HL-60 (cell line): ENCODE data around the gene SMCO2.
"Not testable (repeated sequence)": the region's sequence is repeated elsewhere in the genome, so short reads cannot be mapped to it uniquely, and the experiment has no call there.

Experiments used
- DNase-seq, 2 experiments: peaks; one replicate each; pipeline ENCODE4 v3.0.0-alpha.2; 2010 to 2020; ENCODE audit warnings: low read depth in 1 of 2, low spot score in 1 of 2
- H3K27ac ChIP-seq: fragments of 250-450 bp; sonication (Bioruptor Pico); replicated peaks from 2 replicates; pipeline ENCODE4 v1.5.1; 2020; ENCODE audit warnings: mild to moderate bottlenecking, moderate library complexity
- H3K27me3 ChIP-seq: fragments of 250-450 bp; sonication (Bioruptor Pico); 2 replicates; pipeline ENCODE4 v1.5.1; 2021; ENCODE audit warnings: mild to moderate bottlenecking, moderate library complexity; ENCODE audit not compliant: insufficient read depth, poor library complexity, severe bottlenecking
- H3K4me3 ChIP-seq: replicated peaks from 2 replicates; pipeline ENCODE4 v1.5.1; 2011; ENCODE audit warnings: mild to moderate bottlenecking, control low read depth, low read length; ENCODE audit not compliant: insufficient read depth
- CTCF ChIP-seq: IDR thresholded peaks from one replicate; pipeline ENCODE4 v1.5.1; 2011; ENCODE audit warnings: low read length, control low read depth, inconsistent platforms; ENCODE audit not compliant: insufficient read depth
- GABPA ChIP-seq: IDR thresholded peaks from 2 replicates; pipeline ENCODE4 v1.6.1; 2012; ENCODE audit warnings: low read depth
- POLR2AphosphoS5 ChIP-seq: IDR thresholded peaks from 2 replicates; pipeline ENCODE4 v1.6.1; 2012; ENCODE audit warnings: low read depth
- REST ChIP-seq: IDR thresholded peaks from 2 replicates; pipeline ENCODE4 v1.6.1; 2012; ENCODE audit warnings: low read depth; ENCODE audit not compliant: insufficient replicate concordance
- SPI1 ChIP-seq: IDR thresholded peaks from 2 replicates; pipeline ENCODE4 v1.6.1; 2012; ENCODE audit warnings: low read depth, mild to moderate bottlenecking, borderline replicate concordance

SMCO2 gene

GRCh38 chr12:27542628-27543027 lies 96.1 kb downstream of the SMCO2 start:
- TF ChIP-seq POLR2AphosphoS5 (no peak), REST (no peak), SPI1 (no peak), CTCF (no peak), GABPA (no peak)
- H3K27me3 ChIP-seq, result no peaks in the 10 kb centered on the region
- no peak overlapping the region for H3K4me3 ChIP-seq
- no peak for DNase-seq
- no peak overlapping the region for H3K27ac ChIP-seq

GRCh38 chr12:27544858-27545257 lies 98.3 kb downstream of the SMCO2 start:
- DNase-seq, H3K27me3 ChIP-seq, H3K27ac ChIP-seq, H3K4me3 ChIP-seq: not testable (repeated sequence)

- Histone ChIP-seq H3K27me3 (no peaks in the 10 kb centered on the region), H3K27ac (no peak overlapping the region), H3K4me3 (no peak overlapping the region)
- DNase-seq, result no peak
- TF ChIP-seq SPI1, result no peak
- TF ChIP-seq POLR2AphosphoS5, result no peak
- TF ChIP-seq REST, result no peak
- TF ChIP-seq CTCF, result no peak
These were observed 99.1 kb downstream of the SMCO2 start for GRCh38 chr12:27545665-27546064.

DNA sequence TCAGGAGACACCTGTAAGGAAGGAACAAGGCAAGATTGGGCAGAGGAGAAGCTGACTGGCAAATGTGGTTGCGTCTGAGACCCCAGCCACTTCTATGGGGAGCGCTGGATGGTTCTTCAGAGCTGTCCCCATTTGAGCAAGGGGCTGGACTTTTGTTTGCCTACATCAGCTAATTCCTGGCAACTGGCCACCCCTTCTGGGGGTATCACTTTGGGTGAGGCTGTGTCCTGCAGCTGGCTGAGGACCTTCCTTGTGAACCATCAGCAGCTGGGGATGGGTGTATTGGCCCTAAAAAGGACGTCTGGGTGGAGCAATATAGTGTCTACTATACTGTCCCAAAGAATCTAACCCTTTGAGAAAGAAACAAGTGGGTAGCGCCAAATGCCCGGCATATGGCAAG lies 101.1 kb downstream of the SMCO2 start:
- no peak for DNase-seq
- no peak overlapping the region for H3K27ac ChIP-seq
- H3K4me3 ChIP-seq, result no peak overlapping the region
- no peaks in the 10 kb centered on the region for H3K27me3 ChIP-seq
- TF ChIP-seq REST, result no peak
- TF ChIP-seq CTCF, result no peak
- TF ChIP-seq POLR2AphosphoS5, result no peak
- no peak for TF ChIP-seq GABPA
- no peak for TF ChIP-seq SPI1
